HG03139 (cell line): ENCODE data around the gene UPB1.

Source experiments
- ATAC-seq: cut with Tn5 transposase; IDR thresholded peaks from one replicate; pipeline ENCODE4 v1.9.1; 2021; ENCODE audit not compliant: unreplicated experiment

UPB1 gene

DNA sequence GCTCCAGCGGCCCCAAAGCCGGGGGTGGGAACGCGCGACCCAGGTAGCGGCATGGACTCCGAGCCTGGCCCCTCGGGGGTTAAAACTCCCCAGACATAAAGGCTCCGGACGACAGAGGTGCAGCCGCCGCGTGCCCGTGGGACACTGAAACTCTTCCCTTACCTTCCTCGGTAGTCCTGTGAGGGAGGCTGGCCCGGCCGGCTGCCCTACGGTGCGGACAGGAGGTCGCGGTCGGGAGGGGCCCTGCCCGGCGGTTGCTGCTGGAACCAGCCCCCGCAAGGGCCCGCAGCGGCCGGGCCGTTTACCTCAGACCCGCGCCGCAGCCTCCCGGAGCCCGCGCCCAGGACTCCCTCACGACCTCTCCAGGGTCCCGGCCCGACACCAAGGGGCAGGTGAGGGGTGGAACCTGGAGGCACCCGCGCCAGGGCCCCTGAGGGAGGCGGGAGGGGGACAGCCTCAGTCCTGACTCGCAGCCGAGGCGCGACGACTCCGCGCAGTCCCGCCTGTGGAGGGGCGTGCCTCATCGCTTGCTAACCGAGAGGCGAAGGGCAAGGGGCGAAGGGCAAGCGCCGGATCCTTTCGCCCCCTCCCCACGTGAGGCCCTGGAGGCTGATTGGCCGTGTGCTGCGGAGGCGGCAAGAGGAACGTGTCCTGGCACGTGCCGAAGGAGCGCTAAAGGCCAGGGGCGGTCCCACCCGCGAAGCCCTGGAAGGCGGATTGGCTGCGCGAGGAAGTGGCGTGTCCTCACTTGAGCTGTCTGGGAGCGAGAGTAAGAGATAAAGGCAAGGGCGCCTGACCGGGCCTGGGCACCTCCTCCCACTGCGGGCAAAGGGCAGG is at the start of gene UPB1:
Gene UPB1, plus strand, starts transcription at position 805 of the 837 bp plus-strand sequence. CDS start 72 bp downstream, outside the sequence.
- no peak for ATAC-seq

DNA sequence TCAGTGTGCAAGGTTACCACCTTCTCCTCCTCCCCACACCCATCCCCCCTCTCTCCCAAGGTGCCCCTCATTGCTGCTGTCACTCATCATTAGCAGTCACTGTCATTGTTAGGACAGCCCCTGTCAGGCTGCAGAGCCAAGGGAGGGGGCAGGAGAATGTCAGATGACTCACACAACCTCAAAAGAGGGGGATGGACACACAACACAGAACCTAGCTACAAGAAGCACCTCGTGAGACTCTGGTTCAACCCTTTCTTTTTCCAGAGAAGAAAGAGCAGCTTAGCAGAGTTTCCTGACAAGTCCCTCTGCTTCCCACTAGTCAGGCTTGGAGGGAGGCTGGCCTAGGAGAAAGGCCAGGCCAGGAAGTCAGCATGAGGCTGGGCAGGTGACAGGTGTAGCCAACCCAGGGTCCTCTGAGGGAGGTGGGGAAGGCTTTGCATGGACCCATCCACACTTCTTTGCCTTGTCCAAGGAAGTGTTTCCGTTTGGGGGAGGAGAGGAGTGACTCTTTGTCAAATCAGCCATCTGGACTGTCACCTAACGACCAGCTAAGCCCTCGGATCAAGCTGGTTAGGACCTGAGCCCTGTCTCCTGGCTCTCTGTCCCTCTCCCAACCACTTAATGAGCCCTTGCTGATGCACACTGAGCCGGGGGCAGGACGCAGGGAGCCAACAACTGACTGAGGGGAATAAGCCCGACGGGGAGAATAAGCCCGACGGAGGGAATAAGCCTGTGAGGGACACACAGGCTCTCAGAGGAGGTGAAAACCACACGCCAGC is 49.5 kb upstream of the UPB1 start:
- no peak for ATAC-seq

DNA sequence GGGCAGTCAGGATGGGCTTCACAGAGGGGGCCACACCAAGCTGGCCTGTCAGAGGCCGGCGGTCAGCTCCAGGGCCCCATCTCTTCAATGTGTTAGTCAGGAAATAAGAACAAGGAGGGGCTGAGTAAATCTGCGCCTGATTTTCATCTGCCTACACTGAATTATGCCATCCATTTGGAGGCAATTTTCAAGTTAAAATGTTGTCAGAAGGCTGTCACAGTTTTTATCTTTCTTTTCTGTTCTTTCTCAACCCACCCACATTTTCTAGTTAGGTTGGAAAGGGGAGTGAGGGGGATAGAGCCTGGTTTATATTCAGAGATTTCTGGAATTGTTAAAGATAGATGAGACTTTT is 48.9 kb upstream of the UPB1 start:
- ATAC-seq = no peak

DNA sequence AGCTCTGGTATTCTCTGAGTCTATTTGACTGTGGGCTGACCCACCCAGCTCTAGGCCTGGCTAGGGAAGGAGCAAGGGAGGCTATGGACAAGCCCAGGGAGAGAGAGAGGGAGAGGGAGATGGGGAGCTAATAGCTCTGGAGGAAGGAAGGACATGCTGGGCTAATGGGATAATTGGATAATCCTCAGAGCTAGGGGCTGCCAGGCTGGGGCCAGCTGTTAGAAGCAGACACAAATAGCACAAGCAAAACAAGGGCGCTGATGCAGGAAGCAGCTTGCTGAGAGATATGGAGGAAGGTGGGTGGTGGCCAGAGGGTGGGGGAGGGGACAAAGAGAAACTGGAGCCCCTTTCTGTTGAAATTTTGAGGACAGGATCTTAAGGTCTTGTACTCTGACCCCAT is 44.5 kb upstream of the UPB1 start:
- ATAC-seq = no peak

DNA sequence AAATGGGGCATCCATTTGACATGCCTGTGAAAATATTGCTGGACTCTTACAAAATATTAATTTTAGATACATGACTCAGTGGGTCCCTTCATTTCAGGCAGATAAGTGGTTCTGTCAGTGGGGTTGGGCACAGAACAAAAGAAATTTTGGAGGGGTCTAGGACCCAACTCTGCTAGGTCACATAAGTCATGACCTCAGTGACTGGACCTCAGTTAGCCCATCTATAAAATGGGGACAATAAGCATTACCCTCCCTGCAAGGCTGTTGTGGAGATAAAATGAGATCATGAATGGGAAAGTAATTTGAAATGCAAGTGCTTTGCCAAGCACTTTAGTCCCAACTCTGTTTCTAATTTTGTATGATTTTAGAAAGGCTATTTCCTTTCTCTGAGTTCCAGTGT is 44.0 kb upstream of the UPB1 start:
- ATAC-seq = no peak

DNA sequence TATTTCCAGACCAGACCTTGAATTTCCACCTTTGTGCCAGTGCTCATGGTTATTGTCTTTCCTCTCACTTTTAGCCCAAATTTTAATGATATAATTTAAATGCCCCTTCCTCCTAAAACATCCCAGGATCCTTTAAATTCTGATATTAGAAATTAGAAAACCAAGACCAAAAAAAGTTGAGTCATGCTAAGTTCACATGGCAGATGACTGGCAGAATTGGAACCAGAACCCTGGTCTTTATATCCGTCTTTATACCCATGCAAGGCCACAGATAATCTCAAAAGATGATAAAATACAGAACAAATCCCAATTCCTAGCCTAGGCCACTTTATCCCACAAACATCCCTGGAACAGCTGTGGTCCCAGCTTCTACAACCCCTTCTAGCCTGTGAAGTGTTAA is 41.3 kb upstream of the UPB1 start:
- ATAC-seq = no peak

DNA sequence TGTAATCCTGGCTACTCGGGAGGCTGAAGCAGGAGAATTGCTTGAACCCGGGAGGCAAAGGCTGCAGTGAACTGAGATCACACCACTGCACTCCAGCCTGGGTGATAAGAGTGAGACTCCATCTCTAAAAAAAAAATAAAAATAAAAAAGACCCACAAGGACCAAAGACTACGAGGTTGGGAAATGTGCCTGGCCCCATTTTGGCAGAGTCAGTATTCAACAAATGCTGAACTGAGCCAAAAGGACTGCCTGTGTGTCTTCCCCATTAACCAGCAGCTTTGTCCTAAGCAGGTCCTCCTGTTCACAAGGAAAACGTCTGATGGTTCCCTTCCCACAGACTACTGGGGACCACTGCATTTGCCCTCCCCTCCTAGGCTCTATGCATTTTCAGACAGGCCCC is 40.1 kb upstream of the UPB1 start:
- no peak for ATAC-seq

DNA sequence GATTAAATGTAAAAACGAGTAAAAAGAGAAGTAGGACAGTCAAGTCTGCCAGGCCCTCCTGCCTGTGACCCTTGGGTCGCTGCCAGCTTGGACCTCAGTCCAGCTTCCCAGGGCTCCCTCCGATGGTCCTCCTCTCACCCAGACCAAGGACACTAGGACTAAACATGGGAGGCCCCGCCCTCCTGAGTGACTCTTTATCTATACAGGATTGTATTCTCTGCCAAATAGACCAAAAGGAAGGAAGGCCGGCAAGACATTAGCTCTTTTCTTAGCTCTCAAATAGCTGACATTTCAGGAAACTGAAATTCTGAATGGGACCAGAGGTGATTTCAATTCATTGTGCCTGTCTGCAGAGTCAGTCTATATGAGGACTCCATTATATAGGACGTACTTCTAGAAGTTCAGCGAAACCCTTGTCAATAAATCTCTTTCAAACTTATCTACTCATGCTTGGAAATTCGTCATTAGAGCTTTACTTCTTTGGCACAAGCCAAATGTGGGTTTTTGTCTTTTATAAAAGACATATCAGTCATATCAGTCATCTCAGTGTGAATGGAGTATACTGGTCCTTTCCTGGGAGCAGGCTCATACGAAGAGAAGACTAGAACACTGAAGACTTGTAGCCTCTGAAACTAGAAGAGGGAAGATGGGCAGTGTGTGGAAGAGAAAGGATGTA is 39.2 kb upstream of the UPB1 start:
- no peak for ATAC-seq

DNA sequence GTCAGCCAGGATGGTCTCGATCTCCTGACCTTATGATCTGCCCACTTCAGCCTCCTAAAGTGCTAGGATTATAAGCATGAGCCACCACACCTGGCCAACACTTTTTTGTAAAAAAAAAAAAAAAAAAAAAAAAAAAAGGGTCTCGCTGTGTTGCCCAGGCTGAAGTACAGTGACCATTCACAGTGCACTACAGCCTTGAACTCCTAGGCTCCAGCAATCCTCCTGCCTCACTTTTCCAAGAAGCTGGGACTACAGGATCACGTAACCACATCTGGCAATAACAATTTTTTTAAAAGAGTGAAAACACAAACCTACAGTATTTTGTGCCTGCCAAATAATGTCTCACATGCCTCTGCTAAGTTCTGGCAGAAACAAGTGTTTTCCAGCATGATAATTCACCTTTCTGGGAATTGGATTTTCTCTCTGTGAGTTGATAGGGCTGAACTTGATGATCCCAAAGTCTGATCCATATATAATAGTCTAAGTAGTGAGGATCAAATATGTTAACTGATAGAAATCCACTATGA is 37.2 kb upstream of the UPB1 start:
- no peak for ATAC-seq

DNA sequence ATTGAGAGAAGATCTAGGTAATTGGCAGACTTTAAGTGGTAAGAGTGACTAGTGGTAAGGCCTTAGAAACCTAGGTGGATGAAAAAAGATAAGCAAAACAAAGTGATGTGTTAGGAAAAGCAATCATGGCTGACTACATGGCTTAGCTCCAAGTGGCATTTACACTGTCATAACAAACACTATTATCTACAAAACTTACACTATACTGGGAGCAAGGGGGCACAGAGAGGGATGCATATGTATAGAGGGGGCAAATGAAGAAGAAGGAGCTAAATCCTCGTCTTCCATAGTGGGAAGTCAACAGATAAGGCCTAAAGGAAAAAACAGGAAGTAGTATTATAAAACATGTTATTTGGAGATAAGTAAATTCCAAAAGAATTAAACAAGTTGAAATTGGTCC is 35.2 kb upstream of the UPB1 start:
- no peak for ATAC-seq

DNA sequence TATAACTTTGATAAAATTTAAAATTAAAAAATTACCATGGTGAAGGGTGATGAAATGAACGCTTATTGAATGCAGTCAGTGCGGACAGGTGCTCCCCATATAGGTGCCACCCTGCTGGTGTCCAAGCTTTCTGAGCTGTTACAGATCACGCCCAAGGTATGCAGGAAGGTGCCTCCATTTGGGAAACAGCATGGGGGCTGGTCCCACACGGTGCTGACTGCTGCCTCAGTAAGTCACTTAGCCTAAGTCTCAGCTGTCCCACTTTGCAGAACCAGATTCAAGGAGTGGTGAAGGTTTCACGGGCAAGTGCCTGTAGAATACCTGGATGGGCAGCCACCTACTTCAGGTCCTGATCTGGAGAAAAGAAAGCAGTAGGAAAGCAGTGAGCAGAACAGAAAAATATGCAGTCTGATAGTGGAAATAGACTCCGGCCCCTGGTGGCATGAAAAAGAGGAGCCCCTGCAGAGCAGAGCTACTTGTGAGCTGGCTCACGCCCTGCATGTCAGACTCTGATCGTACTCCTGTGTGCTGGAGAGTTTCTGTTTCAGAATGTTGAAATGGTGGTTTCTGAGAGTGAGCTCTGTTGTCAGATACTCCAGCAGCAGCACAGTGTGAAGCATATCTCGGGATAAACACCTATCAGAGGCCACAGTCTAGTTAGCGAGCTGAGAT is 34.6 kb upstream of the UPB1 start:
- no peak for ATAC-seq

DNA sequence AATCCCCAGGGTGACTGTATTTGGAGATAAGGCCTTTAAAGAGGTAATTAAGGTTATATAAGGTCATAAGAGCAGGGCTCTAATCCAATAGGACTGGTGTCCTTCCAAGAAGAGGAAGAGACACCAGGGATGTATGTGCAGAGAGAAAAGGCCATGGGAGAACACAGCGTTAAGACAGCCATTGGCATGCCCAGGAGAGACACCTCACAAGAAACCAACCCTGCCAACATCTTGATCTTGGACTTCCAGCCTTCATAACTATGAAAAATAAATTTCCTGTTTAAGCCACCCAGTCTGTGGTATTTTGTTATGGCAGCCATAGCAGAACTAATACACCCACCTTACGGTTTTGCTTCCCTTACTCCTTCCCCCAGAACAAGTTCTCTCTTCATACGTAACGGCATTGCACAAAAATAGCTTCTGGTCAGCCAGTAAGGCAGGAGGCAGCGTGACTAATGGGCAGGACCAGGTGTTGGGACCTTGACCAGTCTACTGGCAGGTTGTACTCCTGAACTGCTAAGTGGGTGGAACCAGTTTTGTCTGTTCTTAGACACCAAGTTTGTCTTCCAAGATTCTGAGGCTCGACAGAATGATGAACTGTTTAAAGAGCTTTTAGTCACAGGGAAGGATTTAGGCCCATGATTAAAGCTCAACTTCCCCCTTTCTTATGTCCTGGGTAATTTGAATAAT is 31.9 kb upstream of the UPB1 start:
- no peak for ATAC-seq

DNA sequence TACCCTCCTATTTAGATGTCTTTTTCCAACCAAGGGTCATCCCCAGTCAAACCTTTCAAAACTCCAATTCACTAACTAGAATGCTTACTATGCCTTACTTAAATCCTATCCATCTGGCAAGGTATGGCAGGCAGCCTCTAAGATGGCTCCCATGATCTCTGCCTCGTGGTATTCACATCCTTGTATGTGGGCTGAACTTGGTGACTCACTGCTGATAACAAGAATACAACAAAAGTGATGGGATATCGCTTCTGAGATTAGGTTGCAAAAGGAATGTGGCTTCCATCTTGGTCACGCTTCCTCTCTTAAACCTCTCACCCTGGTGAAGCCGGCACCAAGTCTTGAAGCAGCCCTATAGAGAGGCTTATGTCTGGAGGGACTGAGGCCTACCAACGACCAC is 29.6 kb upstream of the UPB1 start:
- ATAC-seq = no peak

DNA sequence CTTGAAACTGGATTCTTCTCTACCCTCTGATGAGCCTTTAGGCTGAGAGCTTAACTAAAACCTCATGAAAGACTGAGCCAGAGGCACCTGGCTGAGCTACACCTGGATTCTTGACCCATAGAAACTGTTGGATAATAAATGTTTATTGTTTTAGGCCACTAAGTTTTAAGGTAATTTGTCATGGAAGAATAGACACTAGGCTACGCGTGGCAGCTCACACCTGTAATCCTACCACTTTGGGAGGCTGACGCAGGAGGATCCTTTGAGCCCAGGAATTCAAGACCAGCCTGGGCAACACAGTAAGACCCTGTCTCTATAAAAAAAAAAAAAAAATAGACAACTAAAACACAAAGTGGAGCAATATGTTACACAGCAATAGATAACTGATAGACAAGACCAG is 29.2 kb upstream of the UPB1 start:
- no peak for ATAC-seq

DNA sequence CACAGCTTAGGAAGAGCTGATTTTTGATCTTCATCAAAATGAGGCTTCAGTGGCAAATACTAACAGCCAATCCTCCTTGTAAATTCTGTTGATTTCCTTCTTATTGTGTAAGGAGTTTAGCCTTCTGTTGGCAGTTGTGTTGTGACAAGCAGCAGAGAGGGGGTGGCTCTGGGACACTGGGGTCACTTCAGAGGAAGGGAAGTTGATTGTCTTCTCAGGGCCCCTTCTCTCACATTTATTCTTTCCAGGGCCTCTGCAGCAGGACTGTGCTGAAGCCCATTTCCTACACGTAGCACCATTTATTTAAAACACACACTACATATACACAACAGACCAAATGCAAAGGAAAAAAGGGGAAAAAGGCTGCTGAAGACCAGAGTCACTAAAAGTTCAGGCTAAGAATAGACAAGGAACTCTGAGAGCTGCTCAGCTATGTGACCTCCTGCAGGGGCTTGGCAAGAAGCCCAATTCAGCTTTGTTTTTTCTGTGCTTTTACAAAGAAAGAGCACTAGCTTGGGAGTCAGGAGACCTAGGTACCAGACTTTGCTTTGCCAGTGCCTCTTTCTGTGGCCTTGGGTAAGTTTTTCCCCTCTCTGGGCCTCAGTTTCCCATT is 28.3 kb upstream of the UPB1 start:
- no peak for ATAC-seq

DNA sequence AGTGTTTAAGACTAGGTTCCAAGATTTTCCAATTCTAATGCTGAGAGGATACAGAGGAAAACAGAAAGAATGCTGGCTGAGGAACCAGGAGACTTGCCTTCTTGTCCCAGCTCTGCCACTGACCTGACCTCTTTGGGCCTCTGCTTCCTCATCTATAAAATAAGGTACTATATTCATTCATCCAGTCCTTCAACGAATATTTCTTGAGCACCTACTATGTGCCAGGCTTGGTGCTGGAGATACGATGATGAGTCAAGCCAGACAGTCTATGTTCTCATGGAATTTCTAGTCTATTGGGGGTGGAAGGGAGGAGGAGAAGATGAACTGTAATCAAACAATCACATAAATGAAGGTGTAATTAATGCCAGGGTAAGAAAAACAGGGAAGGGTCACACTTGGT is 27.8 kb upstream of the UPB1 start:
- no peak for ATAC-seq

DNA sequence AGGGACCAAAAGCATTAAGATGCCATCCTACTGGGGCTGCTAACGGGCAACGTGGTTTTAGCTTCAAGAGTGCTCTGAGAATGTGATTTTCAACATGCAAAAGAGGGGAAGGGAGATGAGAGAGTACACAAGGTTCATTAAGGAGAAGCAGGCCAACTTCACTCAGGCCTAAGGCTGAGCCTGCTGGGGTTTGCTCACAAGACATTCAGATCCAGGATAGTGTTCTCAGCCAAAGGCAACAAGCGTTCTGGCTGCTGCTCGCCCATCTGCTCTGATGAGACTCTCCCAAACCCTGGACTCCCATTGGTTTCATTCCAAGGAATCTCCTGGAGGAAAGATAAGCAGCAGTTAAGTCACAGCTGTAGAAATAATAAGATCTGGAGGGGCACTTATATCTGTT is 23.6 kb upstream of the UPB1 start:
- no peak for ATAC-seq

DNA sequence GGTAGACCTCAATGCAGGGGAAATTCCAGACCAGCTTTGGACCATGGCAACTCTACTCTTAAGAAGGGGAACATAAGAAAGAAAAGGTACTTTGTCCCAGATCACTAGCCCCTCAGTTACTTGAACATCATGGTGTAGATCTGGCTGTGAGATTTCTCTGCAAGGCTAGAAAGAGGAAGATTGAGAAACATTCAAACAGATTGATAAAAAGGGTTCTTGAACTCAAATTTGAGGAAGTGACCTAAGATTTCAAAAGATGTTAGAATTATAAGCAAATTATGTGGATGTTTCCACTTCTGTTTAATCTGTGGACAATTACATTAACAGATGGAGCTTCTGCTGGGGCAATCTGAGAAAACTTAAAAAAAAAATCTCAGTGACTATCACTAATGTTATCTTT is 21.8 kb upstream of the UPB1 start:
- ATAC-seq = no peak

DNA sequence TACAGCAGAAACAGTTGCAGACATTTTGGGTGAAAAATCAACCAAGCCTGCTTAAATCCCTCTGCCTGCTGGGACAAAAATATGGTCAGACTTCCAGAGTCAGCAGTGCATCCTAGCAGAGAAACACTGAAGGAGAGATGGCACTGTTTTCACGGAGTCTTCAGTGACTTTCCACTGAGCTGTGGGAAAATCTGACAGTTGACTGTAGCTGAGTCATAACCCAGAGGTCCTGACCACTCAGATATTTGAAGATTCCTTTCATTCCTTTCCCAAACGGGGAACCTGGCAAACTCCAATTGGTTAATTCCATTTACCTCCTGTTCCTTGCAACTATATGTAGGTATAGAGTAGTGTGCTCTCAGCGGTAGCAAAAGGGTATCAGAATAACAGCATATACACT is 20.9 kb upstream of the UPB1 start:
- ATAC-seq = no peak

DNA sequence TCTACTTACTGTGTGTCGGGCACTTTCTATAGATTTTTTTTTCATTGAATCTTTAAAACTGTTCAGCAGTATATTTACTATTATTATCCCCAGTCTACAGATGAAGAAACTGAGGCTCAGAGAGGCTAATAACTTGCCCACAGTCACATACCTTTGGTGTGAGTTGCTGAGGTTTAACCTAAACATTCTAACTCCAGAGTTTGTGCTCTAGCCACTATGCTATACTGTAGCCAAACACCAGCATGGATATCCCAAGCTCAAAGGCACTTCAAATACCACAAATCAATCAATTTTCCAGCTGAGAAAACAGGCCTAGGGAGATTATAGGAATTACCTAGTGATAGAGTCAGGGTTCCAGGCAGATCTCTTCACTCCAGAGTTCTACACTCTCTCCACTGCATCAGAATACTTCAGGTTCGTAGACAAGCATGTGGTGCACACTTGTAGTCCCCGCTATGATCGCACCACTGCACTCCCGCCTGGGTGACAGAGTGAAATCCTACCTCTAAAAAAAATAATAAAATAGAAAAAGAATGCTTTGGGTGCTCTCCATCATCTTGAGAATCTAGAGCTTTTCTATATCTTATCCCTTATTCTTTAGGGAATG is 20.4 kb upstream of the UPB1 start:
- ATAC-seq = no peak
